Measurements from ENCODE around the gene KTN1. TPM values are rescaled to one million over a fixed set of nuclear protein-coding genes. Genes with fewer than 3 reads are reported as not detected.

Gene KTN1
- total RNA-seq, 1 donor from 2014 or later = 150 TPM

GRCh38 chr14:55599250-55599879 is 19.4 kb downstream of the KTN1 start:
- no peak overlapping the region for H3K4me3 ChIP-seq (ENCODE audit: low read depth, low read length)
- H3K27me3 ChIP-seq (ENCODE audit: control insufficient read depth, insufficient read depth, low read length) = no peaks in the 10 kb centered on the region
- no peaks in the 10 kb centered on the region for H3K36me3 ChIP-seq (ENCODE audit: control insufficient read depth, insufficient read depth, low read length)
- TF ChIP-seq, protein P1, sequence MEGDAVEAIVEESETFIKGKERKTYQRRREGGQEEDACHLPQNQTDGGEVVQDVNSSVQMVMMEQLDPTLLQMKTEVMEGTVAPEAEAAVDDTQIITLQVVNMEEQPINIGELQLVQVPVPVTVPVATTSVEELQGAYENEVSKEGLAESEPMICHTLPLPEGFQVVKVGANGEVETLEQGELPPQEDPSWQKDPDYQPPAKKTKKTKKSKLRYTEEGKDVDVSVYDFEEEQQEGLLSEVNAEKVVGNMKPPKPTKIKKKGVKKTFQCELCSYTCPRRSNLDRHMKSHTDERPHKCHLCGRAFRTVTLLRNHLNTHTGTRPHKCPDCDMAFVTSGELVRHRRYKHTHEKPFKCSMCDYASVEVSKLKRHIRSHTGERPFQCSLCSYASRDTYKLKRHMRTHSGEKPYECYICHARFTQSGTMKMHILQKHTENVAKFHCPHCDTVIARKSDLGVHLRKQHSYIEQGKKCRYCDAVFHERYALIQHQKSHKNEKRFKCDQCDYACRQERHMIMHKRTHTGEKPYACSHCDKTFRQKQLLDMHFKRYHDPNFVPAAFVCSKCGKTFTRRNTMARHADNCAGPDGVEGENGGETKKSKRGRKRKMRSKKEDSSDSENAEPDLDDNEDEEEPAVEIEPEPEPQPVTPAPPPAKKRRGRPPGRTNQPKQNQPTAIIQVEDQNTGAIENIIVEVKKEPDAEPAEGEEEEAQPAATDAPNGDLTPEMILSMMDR (IDR thresholded peaks at IDR 0.05; ENCODE audit: insufficient read depth, low read length, poor library complexity, severe bottlenecking) = no peak
- DNase-seq (ENCODE audit: low read depth) = no peak

DNA sequence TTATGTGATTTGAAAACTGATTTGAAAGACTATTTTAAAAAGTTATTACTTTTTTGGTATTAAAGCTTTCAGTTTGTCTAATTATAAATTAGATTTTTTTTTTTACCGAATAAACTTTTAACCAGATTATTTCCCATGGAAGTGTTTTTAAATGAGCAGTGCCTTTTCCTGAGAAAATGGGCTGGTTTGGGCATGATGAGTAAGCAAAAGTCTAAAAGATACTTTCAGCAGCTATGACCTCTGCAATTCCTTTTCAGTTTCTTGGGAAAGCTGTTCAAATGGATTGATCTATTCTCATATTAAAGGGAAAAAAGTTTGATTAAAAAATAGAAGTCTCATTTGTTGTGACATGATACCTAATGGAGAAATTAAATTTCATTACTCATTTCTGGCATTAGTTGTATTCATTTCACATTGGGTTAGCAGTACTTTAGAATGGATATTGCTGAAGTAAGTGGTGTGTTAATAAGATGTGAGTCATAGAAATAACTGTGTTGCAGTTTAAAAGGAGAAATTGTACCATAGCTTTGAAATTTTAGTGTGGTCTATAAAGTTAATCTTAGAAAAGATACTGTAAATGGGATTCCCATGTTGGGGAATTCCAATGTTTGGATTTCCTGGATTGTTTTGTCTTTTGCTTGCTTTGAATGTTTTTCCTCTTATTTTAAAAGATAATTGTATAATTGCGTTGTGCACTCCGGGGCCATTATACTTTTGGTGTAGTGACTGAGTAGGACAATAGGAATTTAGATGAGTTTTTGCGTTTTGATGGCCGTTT is 21.0 kb downstream of the KTN1 start:
- Histone ChIP-seq H3K27me3 (ENCODE audit: control insufficient read depth, insufficient read depth, low read length) (no peaks in the 10 kb centered on the region), H3K4me3 (ENCODE audit: low read depth, low read length) (no peak overlapping the region), H3K36me3 (ENCODE audit: control insufficient read depth, insufficient read depth, low read length) (no peaks in the 10 kb centered on the region)
- no peak for DNase-seq (ENCODE audit: low read depth)
- TF ChIP-seq, protein P1 (IDR thresholded peaks at IDR 0.05; ENCODE audit: insufficient read depth, low read length, poor library complexity, severe bottlenecking) = no peak

- H3K27me3 ChIP-seq (ENCODE audit: control insufficient read depth, insufficient read depth, low read length) = no peaks in the 10 kb centered on the region
- H3K4me3 ChIP-seq (ENCODE audit: low read depth, low read length) = no peak overlapping the region
- TF ChIP-seq, protein P1 (IDR thresholded peaks at IDR 0.05; ENCODE audit: insufficient read depth, low read length, poor library complexity, severe bottlenecking) = no peak
- no peaks in the 10 kb centered on the region for H3K36me3 ChIP-seq (ENCODE audit: control insufficient read depth, insufficient read depth, low read length)
- no peak for DNase-seq (ENCODE audit: low read depth)
Measured at GRCh38 chr14:55603401-55603953, 23.5 kb downstream of the KTN1 start.

- TF ChIP-seq, protein P1 (IDR thresholded peaks at IDR 0.05; ENCODE audit: insufficient read depth, low read length, poor library complexity, severe bottlenecking) = no peak
- Histone ChIP-seq H3K4me3 (ENCODE audit: low read depth, low read length) (no peak overlapping the region), H3K36me3 (ENCODE audit: control insufficient read depth, insufficient read depth, low read length) (no peaks in the 10 kb centered on the region), H3K27me3 (ENCODE audit: control insufficient read depth, insufficient read depth, low read length) (no peaks in the 10 kb centered on the region)
- no peak for DNase-seq (ENCODE audit: low read depth)
Measured at GRCh38 chr14:55604488-55604887, 24.5 kb downstream of the KTN1 start.

- Histone ChIP-seq H3K27me3 (ENCODE audit: control insufficient read depth, insufficient read depth, low read length) (no peaks in the 10 kb centered on the region), H3K4me3 (ENCODE audit: low read depth, low read length) (no peak overlapping the region), H3K36me3 (ENCODE audit: control insufficient read depth, insufficient read depth, low read length) (no peaks in the 10 kb centered on the region)
- TF ChIP-seq, protein P1 (IDR thresholded peaks at IDR 0.05; ENCODE audit: insufficient read depth, low read length, poor library complexity, severe bottlenecking) = no peak
- DNase-seq (ENCODE audit: low read depth) = no peak
Measured at GRCh38 chr14:55604900-55605418, 25.0 kb downstream of the KTN1 start.
